Colonic mucosa (tissue), 4 donors: Measurements from ENCODE around the gene HOMER1. TPM values are rescaled to one million over a fixed set of nuclear protein-coding genes. Genes with fewer than 3 reads are reported as not detected.

Source experiments
- DNase-seq: peaks from one replicate; pipeline ENCODE4 v3.0.0-alpha.2; 2020
- H3K27ac ChIP-seq: fragments of 200-600 bp; one replicate; pipeline ENCODE4 v1.8.0; 2021
- H3K27me3 ChIP-seq: fragments of 200-600 bp; one replicate; pipeline ENCODE4 v1.8.0; 2021
- H3K36me3 ChIP-seq: fragments of 200-600 bp; one replicate; pipeline ENCODE4 v1.8.0; 2021
- H3K4me1 ChIP-seq: fragments of 200-600 bp; one replicate; pipeline ENCODE4 v1.8.0; 2021; ENCODE audit warnings: mild to moderate bottlenecking
- H3K4me3 ChIP-seq: fragments of 200-600 bp; one replicate; pipeline ENCODE4 v1.8.0; 2021
- H3K9ac ChIP-seq, 2 donors: one replicate each; pipeline ENCODE4 v1.7.0; 2013; ENCODE audit warnings: control low read depth in 2 of 2, low read depth in 2 of 2, low read length in 2 of 2
- H3K9me3 ChIP-seq: fragments of 200-600 bp; one replicate; pipeline ENCODE4 v1.8.0; 2021
- CTCF ChIP-seq: fragments of 200-600 bp; IDR thresholded peaks from one replicate; pipeline ENCODE4 v1.8.0; 2022; ENCODE audit warnings: antibody characterized with exemption, mild to moderate bottlenecking
- intact Hi-C: fragments of 100-400 bp; cut with DNase I; formaldehyde crosslinking; loops from one replicate; pipeline ENCODE4 v1.14.1; 2022
- total RNA-seq, 2 donors: library from RNA; stranded (reverse); fragmentation: NEBNext Ultra II Directional in 1 of 2; extraction: Animal tissue kit (Norgen Biotek cat#: 25700) in 1 of 2; gene quantifications; one replicate each; pipeline ENCODE4 v1.2.1, GENCODE V29; 2021
- donor health status: healthy.
- donor health status: DM: no; HTN: no; CAD: no.
- donor health status: DM: no; HTN: no; CAD: no.

The HOMER1 gene
- total RNA-seq, 2 donors from 2014 or later, result 0.99 to 2.3 TPM

- DNase-seq, result no peak
- no peaks in the 10 kb centered on the region for H3K36me3 ChIP-seq
- no peak overlapping the region for H3K4me3 ChIP-seq
- H3K27ac ChIP-seq, result no peak overlapping the region
- no peak for TF ChIP-seq CTCF
- H3K4me1 ChIP-seq, result no peaks in the 10 kb centered on the region
- no peak overlapping the region for H3K9ac ChIP-seq
- intact Hi-C loops, result no loop called here
- H3K27me3 ChIP-seq, result no peaks in the 10 kb centered on the region
- H3K9me3 ChIP-seq, result no peaks in the 10 kb centered on the region
These were observed 106.3 kb downstream of the HOMER1 start for GRCh38 chr5:79407591-79407990.

- Histone ChIP-seq H3K9me3 (no peaks in the 10 kb centered on the region), H3K27me3 (no peaks in the 10 kb centered on the region), H3K36me3 (no peaks in the 10 kb centered on the region), H3K27ac (no peak overlapping the region), H3K9ac (no peak overlapping the region), H3K4me1 (no peaks in the 10 kb centered on the region), H3K4me3 (no peak overlapping the region)
- no peak for TF ChIP-seq CTCF
- DNase-seq, result no peak
- intact Hi-C loops, result no loop called here
These were observed 112.7 kb downstream of the HOMER1 start for GRCh38 chr5:79401216-79401615.

GRCh38 chr5:79399046-79399445 lies 114.9 kb downstream of the HOMER1 start:
- H3K9me3 ChIP-seq, result no peaks in the 10 kb centered on the region
- no peaks in the 10 kb centered on the region for H3K27me3 ChIP-seq
- DNase-seq, result no peak
- no peak overlapping the region for H3K27ac ChIP-seq
- H3K36me3 ChIP-seq, result no peaks in the 10 kb centered on the region
- no peaks in the 10 kb centered on the region for H3K4me1 ChIP-seq
- intact Hi-C loops, result no loop called here
- H3K9ac ChIP-seq, result no peak overlapping the region
- no peak overlapping the region for H3K4me3 ChIP-seq
- TF ChIP-seq CTCF, result no peak

GRCh38 chr5:79397080-79397479 lies 116.9 kb downstream of the HOMER1 start:
- Histone ChIP-seq H3K4me3 (no peak overlapping the region), H3K27me3 (no peaks in the 10 kb centered on the region), H3K27ac (no peak overlapping the region), H3K9ac (no peak overlapping the region), H3K4me1 (no peaks in the 10 kb centered on the region), H3K9me3 (no peaks in the 10 kb centered on the region), H3K36me3 (no peaks in the 10 kb centered on the region)
- no peak for DNase-seq
- intact Hi-C loops, result no loop called here
- TF ChIP-seq CTCF, result no peak

GRCh38 chr5:79396265-79396664 lies 117.7 kb downstream of the HOMER1 start:
- no peaks in the 10 kb centered on the region for H3K4me1 ChIP-seq
- H3K36me3 ChIP-seq, result no peaks in the 10 kb centered on the region
- TF ChIP-seq CTCF, result no peak
- H3K27me3 ChIP-seq, result no peaks in the 10 kb centered on the region
- no peak overlapping the region for H3K9ac ChIP-seq
- no peaks in the 10 kb centered on the region for H3K9me3 ChIP-seq
- no peak overlapping the region for H3K27ac ChIP-seq
- no peak for DNase-seq
- intact Hi-C loops, result no loop called here
- H3K4me3 ChIP-seq, result no peak overlapping the region

- Histone ChIP-seq H3K4me1 (no peaks in the 10 kb centered on the region), H3K4me3 (no peak overlapping the region), H3K27me3 (no peaks in the 10 kb centered on the region), H3K9me3 (no peaks in the 10 kb centered on the region), H3K36me3 (no peaks in the 10 kb centered on the region), H3K27ac (no peak overlapping the region), H3K9ac (no peak overlapping the region)
- no peak for TF ChIP-seq CTCF
- no peak for DNase-seq
- intact Hi-C loops, result no loop called here
These were observed 118.6 kb downstream of the HOMER1 start for GRCh38 chr5:79395296-79395695.
